Measurements from ENCODE around the gene BMAL1. TPM values are rescaled to one million over a fixed set of nuclear protein-coding genes. Genes with fewer than 3 reads are reported as not detected.

BMAL1 gene
- total RNA-seq, 1 experiment from 2014 or later: not detected

GRCh38 chr11:13238879-13239514 is 38.6 kb upstream of the BMAL1 start:
- no peak overlapping the region for H2AFZ ChIP-seq (ENCODE audit: low read length)
- H3K36me3 ChIP-seq (ENCODE audit: insufficient read depth, low read length): no peaks in the 10 kb centered on the region
- no peak overlapping the region for H3K9ac ChIP-seq (ENCODE audit: low read length)
- no peak overlapping the region for H3K27ac ChIP-seq (ENCODE audit: low read length)
- no peaks in the 10 kb centered on the region for H4K20me1 ChIP-seq (ENCODE audit: insufficient read depth, low read depth, low read length)
- H3K79me2 ChIP-seq (ENCODE audit: low read length): no peaks in the 10 kb centered on the region
- peak; percentile 83 for DNase-seq
- no peak overlapping the region for H3K4me3 ChIP-seq (ENCODE audit: low read length)
- H3K27me3 ChIP-seq (ENCODE audit: low read length): no peaks in the 10 kb centered on the region
- no peak overlapping the region for H3K4me2 ChIP-seq (ENCODE audit: low read depth, low read length, poor library complexity, severe bottlenecking)
- H3K4me1 ChIP-seq (ENCODE audit: low read length): no peaks in the 10 kb centered on the region
- no peaks in the 10 kb centered on the region for H3K9me3 ChIP-seq (ENCODE audit: low read length)
- H3K9me2 ChIP-seq (replicated peaks; ENCODE audit: insufficient read depth, low read length): no peaks in the 10 kb centered on the region

DNA sequence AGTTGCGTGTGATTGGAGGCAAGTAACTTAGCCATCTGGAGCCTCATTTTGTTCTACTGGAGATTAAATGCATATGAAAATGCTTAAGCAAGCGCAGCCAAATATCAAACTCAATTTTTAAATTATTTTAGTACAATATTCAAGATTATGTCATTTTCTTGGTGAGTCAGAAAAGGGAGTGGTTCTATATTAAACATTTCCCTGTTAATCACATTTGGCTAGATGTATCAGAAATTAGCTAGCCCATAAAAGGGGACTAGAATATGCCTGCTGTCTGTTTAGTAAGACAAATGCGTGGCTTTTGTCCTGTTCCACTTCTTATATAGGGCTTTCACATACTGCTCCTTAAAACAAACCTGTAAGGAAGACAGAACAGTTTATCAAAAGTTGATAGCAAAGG is 35.0 kb upstream of the BMAL1 start:
- no peaks in the 10 kb centered on the region for H4K20me1 ChIP-seq (ENCODE audit: insufficient read depth, low read depth, low read length)
- no peaks in the 10 kb centered on the region for H3K4me1 ChIP-seq (ENCODE audit: low read length)
- no peak overlapping the region for H3K27ac ChIP-seq (ENCODE audit: low read length)
- H3K9ac ChIP-seq (ENCODE audit: low read length): no peak overlapping the region
- no peaks in the 10 kb centered on the region for H3K9me3 ChIP-seq (ENCODE audit: low read length)
- no peak for DNase-seq
- H3K9me2 ChIP-seq (replicated peaks; ENCODE audit: insufficient read depth, low read length): no peaks in the 10 kb centered on the region
- no peaks in the 10 kb centered on the region for H3K79me2 ChIP-seq (ENCODE audit: low read length)
- no peaks in the 10 kb centered on the region for H3K27me3 ChIP-seq (ENCODE audit: low read length)
- no peaks in the 10 kb centered on the region for H3K36me3 ChIP-seq (ENCODE audit: insufficient read depth, low read length)
- no peak overlapping the region for H2AFZ ChIP-seq (ENCODE audit: low read length)
- no peak overlapping the region for H3K4me2 ChIP-seq (ENCODE audit: low read depth, low read length, poor library complexity, severe bottlenecking)
- H3K4me3 ChIP-seq (ENCODE audit: low read length): no peak overlapping the region

DNA sequence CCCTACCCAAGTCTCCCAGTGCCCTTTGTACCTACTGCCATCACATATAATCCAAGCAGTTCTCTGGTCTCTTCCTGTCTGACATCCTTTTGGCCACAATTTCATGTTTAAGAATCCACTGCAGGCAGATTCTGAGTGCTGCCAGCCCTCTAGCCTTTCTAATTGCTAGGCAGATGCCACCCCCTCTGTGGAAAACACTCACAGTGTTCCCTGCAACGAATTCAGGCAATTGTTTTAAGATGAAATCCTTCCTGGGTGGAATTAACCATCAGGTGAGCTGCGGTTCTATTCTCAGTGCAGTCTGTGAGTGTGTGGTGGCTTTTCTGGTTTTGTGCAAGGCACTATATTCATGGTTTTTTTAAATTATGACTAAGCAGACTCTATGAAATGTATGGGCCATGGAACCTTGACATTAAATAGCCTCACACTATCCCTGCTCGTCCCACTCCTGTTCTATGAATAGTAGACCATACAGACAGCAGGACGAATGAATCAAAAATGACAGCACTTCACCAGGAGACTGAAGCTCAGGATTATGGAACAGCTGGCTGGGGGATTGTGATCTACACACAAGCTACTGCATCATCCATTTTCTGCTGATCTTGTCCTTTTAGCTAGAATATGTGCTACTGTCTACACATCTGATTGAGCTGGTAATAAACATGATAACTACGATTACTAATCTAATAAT is 29.8 kb upstream of the BMAL1 start:
- H3K27me3 ChIP-seq (ENCODE audit: low read length): no peaks in the 10 kb centered on the region
- H3K79me2 ChIP-seq (ENCODE audit: low read length): no peaks in the 10 kb centered on the region
- H3K4me1 ChIP-seq (ENCODE audit: low read length): no peaks in the 10 kb centered on the region

GRCh38 chr11:13249177-13249576 is 28.4 kb upstream of the BMAL1 start:
- Histone ChIP-seq H2AFZ (ENCODE audit: low read length) (no peak overlapping the region), H3K4me2 (ENCODE audit: low read depth, low read length, poor library complexity, severe bottlenecking) (no peak overlapping the region), H3K9me2 (replicated peaks; ENCODE audit: insufficient read depth, low read length) (no peaks in the 10 kb centered on the region)

More for the DNA sequence above, 29.8 kb upstream of the BMAL1 start:
- Histone ChIP-seq H3K4me2 (ENCODE audit: low read depth, low read length, poor library complexity, severe bottlenecking) (no peak overlapping the region), H3K27ac (ENCODE audit: low read length) (no peak overlapping the region), H3K9me2 (replicated peaks; ENCODE audit: insufficient read depth, low read length) (no peaks in the 10 kb centered on the region), H3K9me3 (ENCODE audit: low read length) (no peaks in the 10 kb centered on the region), H4K20me1 (ENCODE audit: insufficient read depth, low read depth, low read length) (no peaks in the 10 kb centered on the region), H3K36me3 (ENCODE audit: insufficient read depth, low read length) (no peaks in the 10 kb centered on the region), H3K9ac (ENCODE audit: low read length) (no peak overlapping the region), H3K4me3 (ENCODE audit: low read length) (no peak overlapping the region), H2AFZ (ENCODE audit: low read length) (no peak overlapping the region)
- no peak for DNase-seq

GRCh38 chr11:13249992-13250391 is 27.6 kb upstream of the BMAL1 start:
- DNase-seq: no peak
- H3K27ac ChIP-seq (ENCODE audit: low read length): no peak overlapping the region
- no peak overlapping the region for H2AFZ ChIP-seq (ENCODE audit: low read length)
- H4K20me1 ChIP-seq (ENCODE audit: insufficient read depth, low read depth, low read length): no peaks in the 10 kb centered on the region
- H3K4me2 ChIP-seq (ENCODE audit: low read depth, low read length, poor library complexity, severe bottlenecking): no peak overlapping the region
- no peaks in the 10 kb centered on the region for H3K79me2 ChIP-seq (ENCODE audit: low read length)
- no peak overlapping the region for H3K4me3 ChIP-seq (ENCODE audit: low read length)
- H3K9ac ChIP-seq (ENCODE audit: low read length): no peak overlapping the region
- no peaks in the 10 kb centered on the region for H3K4me1 ChIP-seq (ENCODE audit: low read length)
- H3K36me3 ChIP-seq (ENCODE audit: insufficient read depth, low read length): no peaks in the 10 kb centered on the region
- no peaks in the 10 kb centered on the region for H3K9me2 ChIP-seq (replicated peaks; ENCODE audit: insufficient read depth, low read length)
- H3K9me3 ChIP-seq (ENCODE audit: low read length): no peaks in the 10 kb centered on the region
- no peaks in the 10 kb centered on the region for H3K27me3 ChIP-seq (ENCODE audit: low read length)

More at GRCh38 chr11:13249177-13249576, 28.4 kb upstream of the BMAL1 start:
- Histone ChIP-seq H3K9ac (ENCODE audit: low read length) (no peak overlapping the region), H3K27me3 (ENCODE audit: low read length) (no peaks in the 10 kb centered on the region), H3K36me3 (ENCODE audit: insufficient read depth, low read length) (no peaks in the 10 kb centered on the region), H3K9me3 (ENCODE audit: low read length) (no peaks in the 10 kb centered on the region), H3K79me2 (ENCODE audit: low read length) (no peaks in the 10 kb centered on the region), H4K20me1 (ENCODE audit: insufficient read depth, low read depth, low read length) (no peaks in the 10 kb centered on the region), H3K4me3 (ENCODE audit: low read length) (no peak overlapping the region), H3K4me1 (ENCODE audit: low read length) (no peaks in the 10 kb centered on the region), H3K27ac (ENCODE audit: low read length) (no peak overlapping the region)
- no peak for DNase-seq

DNA sequence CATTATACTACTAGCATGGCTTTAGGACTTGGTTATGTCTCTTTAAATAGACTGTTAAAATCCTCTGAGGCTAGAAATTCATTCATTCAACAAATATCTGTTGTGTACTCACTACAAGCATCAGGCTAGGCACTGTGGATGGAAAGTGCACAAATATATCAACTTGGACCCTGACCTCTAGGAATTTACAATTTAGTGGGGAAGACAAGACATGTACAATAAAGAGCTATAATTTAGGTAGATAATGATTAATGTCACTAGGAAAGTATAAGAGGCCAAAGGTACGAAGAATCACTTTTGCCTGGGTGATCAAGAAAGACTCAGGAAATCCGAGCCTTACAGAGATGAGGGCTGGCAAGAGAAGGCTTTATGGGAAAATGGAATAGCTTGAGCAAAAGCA is 25.6 kb upstream of the BMAL1 start:
- Histone ChIP-seq H2AFZ (ENCODE audit: low read length) (no peak overlapping the region), H3K9ac (ENCODE audit: low read length) (no peak overlapping the region), H3K27ac (ENCODE audit: low read length) (no peak overlapping the region), H3K36me3 (ENCODE audit: insufficient read depth, low read length) (no peaks in the 10 kb centered on the region), H3K4me2 (ENCODE audit: low read depth, low read length, poor library complexity, severe bottlenecking) (no peak overlapping the region), H3K4me3 (ENCODE audit: low read length) (no peak overlapping the region), H3K4me1 (ENCODE audit: low read length) (no peaks in the 10 kb centered on the region), H3K79me2 (ENCODE audit: low read length) (no peaks in the 10 kb centered on the region), H4K20me1 (ENCODE audit: insufficient read depth, low read depth, low read length) (no peaks in the 10 kb centered on the region), H3K9me3 (ENCODE audit: low read length) (no peaks in the 10 kb centered on the region), H3K9me2 (replicated peaks; ENCODE audit: insufficient read depth, low read length) (no peaks in the 10 kb centered on the region), H3K27me3 (ENCODE audit: low read length) (no peaks in the 10 kb centered on the region)
- DNase-seq: no peak

DNA sequence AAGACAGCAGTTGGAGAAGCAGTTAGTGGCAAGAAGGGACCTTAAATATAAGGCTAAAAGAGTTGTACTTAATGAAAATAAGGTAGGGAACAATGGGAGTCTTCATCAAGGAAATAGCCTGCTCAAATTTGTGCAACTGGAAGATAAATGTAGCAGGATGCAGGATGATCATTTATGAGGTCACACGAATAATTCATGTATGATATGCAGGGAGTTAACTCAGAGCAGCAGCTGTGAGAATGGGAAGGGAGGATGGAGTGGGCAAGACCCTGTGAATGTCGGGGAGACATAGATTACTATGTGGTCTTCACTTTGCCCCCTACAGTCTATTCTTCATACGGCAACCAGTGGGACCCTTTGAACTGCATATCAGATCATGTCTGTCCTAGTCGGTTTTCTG is 25.2 kb upstream of the BMAL1 start:
- no peak overlapping the region for H3K27ac ChIP-seq (ENCODE audit: low read length)
- no peaks in the 10 kb centered on the region for H3K4me1 ChIP-seq (ENCODE audit: low read length)
- H3K9me3 ChIP-seq (ENCODE audit: low read length): no peaks in the 10 kb centered on the region
- H3K4me3 ChIP-seq (ENCODE audit: low read length): no peak overlapping the region
- H3K9me2 ChIP-seq (replicated peaks; ENCODE audit: insufficient read depth, low read length): no peaks in the 10 kb centered on the region
- H3K9ac ChIP-seq (ENCODE audit: low read length): no peak overlapping the region
- H4K20me1 ChIP-seq (ENCODE audit: insufficient read depth, low read depth, low read length): no peaks in the 10 kb centered on the region
- no peaks in the 10 kb centered on the region for H3K79me2 ChIP-seq (ENCODE audit: low read length)
- H3K27me3 ChIP-seq (ENCODE audit: low read length): no peaks in the 10 kb centered on the region
- no peak overlapping the region for H2AFZ ChIP-seq (ENCODE audit: low read length)
- no peak for DNase-seq
- H3K4me2 ChIP-seq (ENCODE audit: low read depth, low read length, poor library complexity, severe bottlenecking): no peak overlapping the region
- H3K36me3 ChIP-seq (ENCODE audit: insufficient read depth, low read length): no peaks in the 10 kb centered on the region

- no peak overlapping the region for H3K27ac ChIP-seq (ENCODE audit: low read length)
- H4K20me1 ChIP-seq (ENCODE audit: insufficient read depth, low read depth, low read length): no peaks in the 10 kb centered on the region
- no peaks in the 10 kb centered on the region for H3K4me1 ChIP-seq (ENCODE audit: low read length)
- H3K36me3 ChIP-seq (ENCODE audit: insufficient read depth, low read length): no peaks in the 10 kb centered on the region
- H3K9ac ChIP-seq (ENCODE audit: low read length): no peak overlapping the region
- no peak overlapping the region for H2AFZ ChIP-seq (ENCODE audit: low read length)
- H3K79me2 ChIP-seq (ENCODE audit: low read length): no peaks in the 10 kb centered on the region
- H3K4me3 ChIP-seq (ENCODE audit: low read length): no peak overlapping the region
- DNase-seq: no peak
- H3K4me2 ChIP-seq (ENCODE audit: low read depth, low read length, poor library complexity, severe bottlenecking): no peak overlapping the region
- H3K27me3 ChIP-seq (ENCODE audit: low read length): no peaks in the 10 kb centered on the region
- no peaks in the 10 kb centered on the region for H3K9me2 ChIP-seq (replicated peaks; ENCODE audit: insufficient read depth, low read length)
- H3K9me3 ChIP-seq (ENCODE audit: low read length): no peaks in the 10 kb centered on the region
Observed at GRCh38 chr11:13256216-13256615, 21.4 kb upstream of the BMAL1 start.

Measured in Karpas-422 (cell line).